Measurements from ENCODE around the gene LMCD1.

Gene LMCD1

GRCh38 chr3:8505621-8506020 is 4.0 kb downstream of the LMCD1 start:
- no peak for DNase-seq (ENCODE audit: low read depth, low spot score)

GRCh38 chr3:8506571-8507061 is 5.0 kb downstream of the LMCD1 start:
- no peak for DNase-seq (ENCODE audit: low read depth, low spot score)

- DNase-seq (ENCODE audit: low read depth, low spot score): no peak
Measured at GRCh38 chr3:8507496-8507895, 5.9 kb downstream of the LMCD1 start.

GRCh38 chr3:8509961-8510360 is 8.3 kb downstream of the LMCD1 start:
- no peak for DNase-seq (ENCODE audit: low read depth, low spot score)

- DNase-seq (ENCODE audit: low read depth, low spot score): no peak
Measured at GRCh38 chr3:8512234-8512633, 10.6 kb downstream of the LMCD1 start.

- DNase-seq (ENCODE audit: low read depth, low spot score): no peak
Measured at GRCh38 chr3:8516047-8516661, 14.5 kb downstream of the LMCD1 start.

- no peak for DNase-seq (ENCODE audit: low read depth, low spot score)
Measured at GRCh38 chr3:8516783-8517182, 15.2 kb downstream of the LMCD1 start.

- DNase-seq (ENCODE audit: low read depth, low spot score): no peak
Measured at GRCh38 chr3:8517487-8517886, 15.9 kb downstream of the LMCD1 start.

GRCh38 chr3:8518138-8518537 is 16.5 kb downstream of the LMCD1 start:
- no peak for DNase-seq (ENCODE audit: low read depth, low spot score)

GRCh38 chr3:8519156-8519555 is 17.5 kb downstream of the LMCD1 start:
- no peak for DNase-seq (ENCODE audit: low read depth, low spot score)

GRCh38 chr3:8519774-8520448 is 18.3 kb downstream of the LMCD1 start:
- DNase-seq (ENCODE audit: low read depth, low spot score): no peak

- DNase-seq (ENCODE audit: low read depth, low spot score): no peak
Measured at GRCh38 chr3:8520816-8521403, 19.3 kb downstream of the LMCD1 start.

- no peak for DNase-seq (ENCODE audit: low read depth, low spot score)
Measured at GRCh38 chr3:8523041-8523440, 21.4 kb downstream of the LMCD1 start.

- no peak for DNase-seq (ENCODE audit: low read depth, low spot score)
Measured at GRCh38 chr3:8524249-8524648, 22.6 kb downstream of the LMCD1 start.

GRCh38 chr3:8524656-8525399 is 23.2 kb downstream of the LMCD1 start:
- DNase-seq (ENCODE audit: low read depth, low spot score): no peak

- DNase-seq (ENCODE audit: low read depth, low spot score): no peak
Measured at GRCh38 chr3:8525893-8526292, 24.3 kb downstream of the LMCD1 start.

GRCh38 chr3:8529181-8529637 is 27.6 kb downstream of the LMCD1 start:
- DNase-seq (ENCODE audit: low read depth, low spot score): no peak

- DNase-seq (ENCODE audit: low read depth, low spot score): no peak
Measured at GRCh38 chr3:8529738-8530525, 28.3 kb downstream of the LMCD1 start.

GRCh38 chr3:8530581-8530980 is 29.0 kb downstream of the LMCD1 start:
- DNase-seq (ENCODE audit: low read depth, low spot score): no peak

- DNase-seq (ENCODE audit: low read depth, low spot score): no peak
Measured at GRCh38 chr3:8532251-8532871, 30.7 kb downstream of the LMCD1 start.

Data from activated naive CD8-positive, alpha-beta T cell treated with anti-CD3 and anti-CD28 coated beads, Interleukin-2, amount 50 U/mL, for 16 hours (primary cell).